ENCODE data around the gene TPM4. TPM values are rescaled to one million over a fixed set of nuclear protein-coding genes. Genes with fewer than 3 reads are reported as not detected.
A peak's percentile ranks its signal among the peaks of the same experiment; 100 is the strongest.

The TPM4 gene
- polyA plus RNA-seq, 1 donor = 223 TPM

- DNase-seq = no peak
- Histone ChIP-seq H3K36me3 (ENCODE audit: control insufficient read depth, insufficient read depth, low read length) (no peaks in the 10 kb centered on the region), H3K27me3 (ENCODE audit: control insufficient read depth, insufficient read depth, low read length) (no peaks in the 10 kb centered on the region), H3K9me3 (ENCODE audit: control insufficient read depth, low read depth, low read length) (no peaks in the 10 kb centered on the region), H3K27ac (ENCODE audit: low read length) (no peak overlapping the region), H3K4me3 (ENCODE audit: low read length) (no peak overlapping the region), H3K4me1 (ENCODE audit: control insufficient read depth, insufficient read depth, low read length) (no peaks in the 10 kb centered on the region)
- WGBS (ENCODE audit: insufficient coverage, low lambda C conversion rate) = no CpG with 5 or more reads among the region's 4 CpGs
Observed at GRCh38 chr19:16141043-16141442, 64.7 kb downstream of the TPM4 start.

DNA sequence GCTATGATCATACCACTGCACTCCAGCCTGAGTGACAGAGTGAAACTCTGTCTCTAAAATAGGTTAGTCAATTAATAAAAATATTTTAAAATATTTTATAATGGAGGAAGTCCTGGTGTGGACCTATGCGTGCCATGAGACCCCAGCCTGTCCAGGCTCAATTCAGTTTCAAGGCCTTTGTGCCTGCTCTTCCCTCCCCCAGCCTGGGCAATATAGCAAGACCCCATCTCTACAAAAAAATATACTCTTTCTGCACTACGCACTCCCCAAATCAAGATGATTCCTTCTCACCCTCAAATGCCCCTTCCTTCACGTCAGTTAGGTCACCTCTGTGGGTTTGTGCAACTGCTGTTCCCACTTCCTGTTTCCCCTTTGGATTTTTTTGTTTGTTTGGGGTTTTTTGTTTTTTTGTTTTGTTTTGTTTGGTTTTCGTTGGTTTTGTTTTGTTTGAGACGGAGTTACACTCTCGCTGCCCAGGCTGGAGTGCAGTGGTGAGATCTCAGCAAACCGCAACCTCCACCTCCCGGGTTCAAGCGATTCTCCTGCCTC, 65.8 kb downstream of the TPM4 start:
- H3K4me1 ChIP-seq (ENCODE audit: control insufficient read depth, insufficient read depth, low read length) = no peaks in the 10 kb centered on the region
- WGBS (ENCODE audit: insufficient coverage, low lambda C conversion rate) = 93% methylated on average over 4 of the region's 9 CpGs
- H3K27me3 ChIP-seq (ENCODE audit: control insufficient read depth, insufficient read depth, low read length) = no peaks in the 10 kb centered on the region
- no peaks in the 10 kb centered on the region for H3K36me3 ChIP-seq (ENCODE audit: control insufficient read depth, insufficient read depth, low read length)
- H3K9me3 ChIP-seq (ENCODE audit: control insufficient read depth, low read depth, low read length) = no peaks in the 10 kb centered on the region
- H3K4me3 ChIP-seq (ENCODE audit: low read length) = no peak overlapping the region
- no peak overlapping the region for H3K27ac ChIP-seq (ENCODE audit: low read length)
- DNase-seq = no peak

- H3K4me1 ChIP-seq (ENCODE audit: control insufficient read depth, insufficient read depth, low read length) = no peaks in the 10 kb centered on the region
- H3K9me3 ChIP-seq (ENCODE audit: control insufficient read depth, low read depth, low read length) = no peaks in the 10 kb centered on the region
- peak within 1 kb of the TSS; percentile 69 for H3K27ac ChIP-seq (ENCODE audit: low read length)
- peak; percentile 95 to 96 for DNase-seq
- peak within 1 kb of the TSS; percentile 53 for H3K4me3 ChIP-seq (ENCODE audit: low read length)
- no CpG with 5 or more reads among the region's 13 CpGs for WGBS (ENCODE audit: insufficient coverage, low lambda C conversion rate)
- H3K27me3 ChIP-seq (ENCODE audit: control insufficient read depth, insufficient read depth, low read length) = no peaks in the 10 kb centered on the region
- peaks cover under 1% of the 10 kb centered on the region for H3K36me3 ChIP-seq (ENCODE audit: control insufficient read depth, insufficient read depth, low read length)
Observed at GRCh38 chr19:16143399-16144215, 67.3 kb downstream of the TPM4 start, which contains the start of gene HSH2D. Gene HSH2D (plus strand): TSS chr19:16143685. CDS start chr19:16148751, 5,066 bp downstream.

- peaks cover 7% of the 10 kb centered on the region for H3K36me3 ChIP-seq (ENCODE audit: control insufficient read depth, insufficient read depth, low read length)
- no peaks in the 10 kb centered on the region for H3K27me3 ChIP-seq (ENCODE audit: control insufficient read depth, insufficient read depth, low read length)
- H3K4me1 ChIP-seq (ENCODE audit: control insufficient read depth, insufficient read depth, low read length) = no peaks in the 10 kb centered on the region
- WGBS (ENCODE audit: insufficient coverage, low lambda C conversion rate) = no CpG with 5 or more reads among the region's 1 CpG
- no peak for DNase-seq
- no peaks in the 10 kb centered on the region for H3K9me3 ChIP-seq (ENCODE audit: control insufficient read depth, low read depth, low read length)
- peak overlapping the region; percentile 53 for H3K4me3 ChIP-seq (ENCODE audit: low read length)
- H3K27ac ChIP-seq (ENCODE audit: low read length) = peak overlapping the region; percentile 69
Observed at GRCh38 chr19:16144216-16144581, 67.9 kb downstream of the TPM4 start.

GRCh38 chr19:16146112-16146511, 69.8 kb downstream of the TPM4 start:
- H3K4me1 ChIP-seq (ENCODE audit: control insufficient read depth, insufficient read depth, low read length) = no peaks in the 10 kb centered on the region
- DNase-seq = no peak
- no peak overlapping the region for H3K4me3 ChIP-seq (ENCODE audit: low read length)
- H3K36me3 ChIP-seq (ENCODE audit: control insufficient read depth, insufficient read depth, low read length) = peaks cover 7% of the 10 kb centered on the region
- no CpG with 5 or more reads among the region's 5 CpGs for WGBS (ENCODE audit: insufficient coverage, low lambda C conversion rate)
- H3K27me3 ChIP-seq (ENCODE audit: control insufficient read depth, insufficient read depth, low read length) = no peaks in the 10 kb centered on the region
- H3K27ac ChIP-seq (ENCODE audit: low read length) = no peak overlapping the region
- no peaks in the 10 kb centered on the region for H3K9me3 ChIP-seq (ENCODE audit: control insufficient read depth, low read depth, low read length)

DNA sequence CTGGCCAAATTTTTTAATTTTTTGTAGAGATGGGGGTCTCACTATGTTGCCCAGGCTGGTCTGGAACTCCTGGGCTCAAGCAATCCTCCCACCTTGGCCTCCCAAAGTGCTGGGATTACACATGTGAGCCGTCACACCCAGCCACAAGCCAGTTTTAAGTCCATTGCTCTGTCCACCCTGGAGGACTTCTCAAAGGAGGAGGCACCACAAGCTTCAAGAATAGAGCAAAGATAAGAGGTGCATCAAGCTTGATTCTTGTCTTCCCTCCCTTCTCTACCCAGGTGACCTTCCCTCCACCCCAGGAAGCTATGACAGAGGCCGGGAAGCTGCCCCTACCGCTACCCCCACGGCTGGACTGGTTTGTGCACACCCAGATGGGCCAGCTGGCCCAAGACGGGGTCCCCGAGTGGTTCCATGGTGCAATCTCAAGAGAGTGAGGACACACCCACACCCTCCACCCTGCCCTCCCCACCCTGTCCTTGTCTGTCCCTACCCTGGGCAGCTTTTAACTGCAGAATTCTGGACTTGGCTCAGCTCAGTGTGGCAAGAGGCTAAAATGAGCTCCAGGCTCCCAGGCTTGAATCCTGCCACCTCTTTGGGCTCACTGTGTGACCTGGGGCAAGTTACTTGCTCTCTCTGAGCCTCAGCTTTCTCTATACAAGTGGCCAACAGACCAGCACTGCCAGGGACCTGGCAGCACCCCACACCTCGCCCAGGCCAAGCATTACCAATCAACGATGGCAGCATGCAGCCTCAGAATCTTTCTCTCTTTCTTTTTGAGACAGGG, 72.3 kb downstream of the TPM4 start:
- no peak for DNase-seq
- Histone ChIP-seq H3K36me3 (ENCODE audit: control insufficient read depth, insufficient read depth, low read length) (peaks cover 23% of the 10 kb centered on the region), H3K9me3 (ENCODE audit: control insufficient read depth, low read depth, low read length) (no peaks in the 10 kb centered on the region), H3K4me3 (ENCODE audit: low read length) (no peak overlapping the region), H3K27me3 (ENCODE audit: control insufficient read depth, insufficient read depth, low read length) (no peaks in the 10 kb centered on the region), H3K27ac (ENCODE audit: low read length) (no peak overlapping the region), H3K4me1 (ENCODE audit: control insufficient read depth, insufficient read depth, low read length) (no peaks in the 10 kb centered on the region)
- WGBS (ENCODE audit: insufficient coverage, low lambda C conversion rate) = no CpG with 5 or more reads among the region's 8 CpGs

Other genes starting within 250 kb of the TPM4 start
- 1.6 TPM for gene CYP4F2, start 178.4 kb upstream of the TPM4 start, polyA plus RNA-seq
- gene CYP4F11, start 142.0 kb upstream of the TPM4 start, polyA plus RNA-seq = 0.18 TPM
- gene OR10H4, start 127.5 kb upstream of the TPM4 start, polyA plus RNA-seq = not detected
- gene RAB8A, start 35.4 kb downstream of the TPM4 start, polyA plus RNA-seq = 74.1 TPM
- gene HSH2D, start 67.2 kb downstream of the TPM4 start, polyA plus RNA-seq = 15.4 TPM
- gene CIB3, start 97.0 kb downstream of the TPM4 start, polyA plus RNA-seq = not detected
- 90.1 TPM for gene FAM32A, start 108.9 kb downstream of the TPM4 start, polyA plus RNA-seq
- 32.8 TPM for gene AP1M1, start 121.4 kb downstream of the TPM4 start, polyA plus RNA-seq
- gene KLF2, start 248.3 kb downstream of the TPM4 start, polyA plus RNA-seq = 21.7 TPM

Measured in large intestine (tissue), 3 donors.